HL-60/S4 treated with retinoic acid at 250 ng/mL for 4 days and 3 days (cell line): Measurements from ENCODE around the gene GRIK4.

Experiments used
- in situ Hi-C: fragments of 300-500 bp; cut with MboI; formaldehyde crosslinking; loops from 2 replicates; pipeline ENCODE4 v1.7.0; 2022; ENCODE audit warnings: low sequenced_read_pairs

Gene GRIK4

DNA sequence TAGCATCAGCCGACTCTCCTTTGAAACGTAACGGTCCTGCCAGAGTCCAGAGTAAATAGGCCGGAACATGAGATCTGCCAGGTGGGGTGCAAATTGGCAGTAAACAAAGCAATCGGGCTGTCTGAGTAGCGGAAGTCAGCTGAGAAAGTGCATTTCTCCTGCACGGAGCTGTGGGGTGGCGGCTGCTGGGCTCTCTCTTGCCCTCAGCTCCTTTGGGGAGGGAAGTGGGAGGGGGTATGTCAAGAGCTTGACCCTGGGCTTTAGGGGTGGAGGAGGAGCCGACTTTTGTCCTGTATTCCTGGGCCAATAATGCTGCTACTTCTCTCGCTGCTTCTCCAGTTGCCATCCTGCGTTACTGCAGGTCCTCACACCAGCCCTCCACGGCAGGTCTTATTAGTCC, 11.6 kb downstream of the GRIK4 start:
- in situ Hi-C loops = no loop called here

DNA sequence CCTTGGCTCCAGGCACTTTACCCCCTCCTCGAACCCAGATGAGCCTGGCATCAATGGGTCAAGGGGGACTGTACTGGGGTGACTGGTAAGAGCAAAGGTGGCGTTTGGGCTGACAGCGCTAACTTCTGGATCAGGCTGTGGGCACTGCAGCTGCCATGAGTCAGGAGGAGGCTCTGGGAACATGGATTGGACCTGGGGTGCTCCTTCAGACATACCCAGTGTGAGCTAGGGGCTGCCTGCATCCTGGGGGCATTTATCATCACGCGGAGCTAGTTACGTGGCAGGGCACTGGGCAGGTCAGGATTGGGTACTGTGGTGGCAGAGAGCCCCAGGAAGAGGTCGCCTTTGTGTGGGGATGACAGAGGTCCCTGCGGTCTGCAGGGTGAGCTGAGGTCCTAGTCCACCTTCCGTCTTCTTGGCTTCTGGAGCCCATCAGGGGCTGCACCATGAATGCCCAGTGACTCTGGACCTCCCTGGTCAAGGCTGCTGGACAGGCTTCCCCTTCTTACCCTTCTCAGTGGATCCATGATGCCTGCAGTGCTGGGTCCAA, 13.1 kb downstream of the GRIK4 start:
- in situ Hi-C loops = no loop called here

- in situ Hi-C loops = no loop called here
Observed at GRCh38 chr11:120525261-120526171, 14.0 kb downstream of the GRIK4 start.

- in situ Hi-C loops = no loop called here
Observed at GRCh38 chr11:120526241-120526640, 14.7 kb downstream of the GRIK4 start.

DNA sequence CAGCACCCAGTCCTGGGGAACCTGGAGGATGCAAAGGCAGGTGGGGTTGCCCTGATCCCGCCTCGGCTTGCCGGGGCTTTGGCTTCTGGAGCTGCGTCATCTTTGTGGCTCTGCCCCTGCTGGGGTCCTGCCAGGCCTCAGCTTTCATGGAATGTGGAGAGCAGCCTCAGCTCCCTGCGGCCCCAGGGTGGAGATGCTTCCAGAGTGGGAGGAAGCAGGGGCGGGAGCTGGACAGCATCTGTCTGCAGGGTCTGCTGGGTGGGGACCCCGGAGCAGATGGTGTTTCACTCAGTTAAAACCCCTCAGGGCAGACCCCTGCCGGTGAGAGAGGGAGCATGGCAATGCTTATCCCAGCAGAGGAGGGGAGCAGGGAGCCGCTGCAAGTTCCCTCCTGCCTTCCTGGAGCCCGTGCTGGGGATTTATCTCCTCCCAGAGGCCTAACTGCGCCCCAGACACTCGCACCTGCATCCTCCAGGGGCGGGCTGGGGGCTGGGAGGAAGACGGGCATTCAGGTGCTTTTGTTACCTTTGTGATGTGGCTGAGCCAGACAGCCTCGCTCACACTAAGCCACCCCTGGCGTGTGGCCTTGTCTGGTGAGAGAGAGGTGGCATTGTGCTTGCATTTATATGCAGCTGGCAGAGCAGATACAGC, 15.7 kb downstream of the GRIK4 start:
- in situ Hi-C loops = no loop called here

GRCh38 chr11:120528749-120529148, 17.2 kb downstream of the GRIK4 start:
- in situ Hi-C loops = no loop called here

DNA sequence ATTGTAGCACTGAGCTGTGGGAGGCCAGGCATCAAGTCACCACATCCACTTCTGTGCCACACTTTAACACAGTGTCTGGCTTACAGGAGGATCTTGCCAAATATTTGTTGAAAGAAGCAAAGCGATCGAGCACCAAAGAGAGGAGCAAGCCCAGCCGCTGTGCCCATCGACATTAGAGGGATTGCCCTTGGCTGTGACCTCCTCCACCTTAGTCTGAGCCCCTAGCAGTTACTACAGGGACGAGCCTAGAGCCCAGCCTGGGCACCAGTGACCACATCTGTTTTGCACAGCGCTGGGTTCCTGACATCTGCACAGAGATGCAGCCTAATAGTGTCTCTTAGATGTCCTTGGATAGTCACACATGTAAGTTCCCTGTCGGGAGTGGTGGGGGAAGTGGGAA, 17.7 kb downstream of the GRIK4 start:
- in situ Hi-C loops = no loop called here

DNA sequence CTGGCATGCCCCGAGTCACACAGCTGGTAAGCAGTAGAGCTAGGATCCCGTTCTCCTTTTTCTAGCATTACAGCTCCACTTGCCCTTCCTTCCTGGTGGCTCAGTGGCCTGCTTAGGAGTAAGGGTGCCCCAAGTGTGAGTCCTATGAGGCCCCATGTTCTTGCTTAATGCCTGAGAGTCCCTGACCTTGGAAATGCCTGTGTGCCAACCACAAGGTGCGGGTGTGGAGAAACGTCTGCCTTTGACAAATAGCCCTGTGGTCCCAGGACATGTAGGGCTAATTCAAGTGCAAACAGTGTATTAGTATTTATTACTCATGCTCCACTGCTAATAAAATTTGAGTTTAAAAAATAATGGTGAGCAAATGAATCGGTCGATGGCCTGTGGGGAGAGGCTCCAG, 18.4 kb downstream of the GRIK4 start:
- in situ Hi-C loops = no loop called here

GRCh38 chr11:120532082-120532831, 20.7 kb downstream of the GRIK4 start:
- in situ Hi-C loops = no loop called here

- in situ Hi-C loops = no loop called here
Observed at GRCh38 chr11:120532832-120533196, 21.3 kb downstream of the GRIK4 start.

GRCh38 chr11:120536091-120536796, 24.7 kb downstream of the GRIK4 start:
- in situ Hi-C loops = no loop called here

GRCh38 chr11:120536797-120537169, 25.2 kb downstream of the GRIK4 start:
- in situ Hi-C loops = no loop called here

- in situ Hi-C loops = no loop called here
Observed at GRCh38 chr11:120537996-120538395, 26.4 kb downstream of the GRIK4 start.

- in situ Hi-C loops = no loop called here
Observed at GRCh38 chr11:120538707-120539106, 27.2 kb downstream of the GRIK4 start.

GRCh38 chr11:120539667-120540369, 28.3 kb downstream of the GRIK4 start:
- in situ Hi-C loops = no loop called here

DNA sequence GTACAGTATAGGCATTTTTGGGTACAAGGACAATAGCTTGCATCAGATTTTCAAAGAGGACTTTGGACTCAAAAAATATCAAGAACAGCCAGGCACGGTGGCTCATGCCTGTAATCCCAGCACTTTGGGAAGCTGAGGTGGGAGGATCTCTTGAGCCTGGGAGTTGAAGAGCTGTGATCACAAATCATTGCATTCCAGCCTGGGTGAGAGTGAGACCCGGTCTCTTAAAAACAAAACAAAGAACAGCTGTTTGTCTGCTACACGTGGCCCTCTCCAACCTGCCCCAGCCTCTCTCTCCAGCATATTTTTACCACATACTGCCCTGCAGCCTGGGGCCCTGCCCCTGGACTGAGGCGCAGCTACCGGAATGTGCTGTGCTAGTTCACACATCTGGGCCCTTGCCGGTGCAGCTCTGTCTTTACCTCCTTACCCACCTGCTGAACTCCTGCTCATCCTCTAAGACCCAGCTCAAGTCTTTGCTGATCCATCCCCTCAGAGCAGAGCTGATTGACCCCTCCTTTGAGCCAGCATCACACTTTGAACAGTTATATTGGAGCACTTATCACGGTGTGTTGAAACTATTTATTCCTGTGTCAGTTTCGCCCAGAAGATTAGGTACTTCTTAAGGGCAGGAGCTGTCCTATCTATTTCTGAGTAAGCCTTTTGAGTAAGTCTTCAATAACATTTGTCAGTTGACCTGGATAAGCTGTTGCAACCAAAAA, 29.4 kb downstream of the GRIK4 start:
- in situ Hi-C loops = no loop called here

GRCh38 chr11:120543521-120544215, 32.1 kb downstream of the GRIK4 start:
- in situ Hi-C loops = no loop called here

DNA sequence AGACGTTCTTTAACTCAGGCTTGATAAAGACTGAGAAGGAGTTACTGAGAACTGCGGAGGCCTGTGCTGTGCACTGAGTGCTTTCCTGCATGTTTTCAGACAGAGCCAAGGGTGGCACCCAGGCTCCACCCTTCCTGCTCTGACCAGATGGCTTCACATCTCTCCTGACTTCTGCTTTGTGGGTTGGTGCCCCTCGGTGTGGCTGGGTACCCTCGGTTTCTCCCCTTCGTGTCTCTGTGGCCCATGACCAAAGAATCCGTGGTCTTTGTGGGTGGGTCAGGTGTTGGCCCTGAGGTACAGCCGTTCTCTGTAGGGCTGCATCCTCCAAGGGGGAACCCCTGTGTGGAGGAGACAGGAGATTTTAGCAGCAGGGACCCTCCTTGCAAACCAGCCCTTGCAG, 34.3 kb downstream of the GRIK4 start:
- in situ Hi-C loops = no loop called here
